Measurements from ENCODE around the gene GFOD1. TPM values are rescaled to one million over a fixed set of nuclear protein-coding genes. Genes with fewer than 3 reads are reported as not detected.
"Not testable (repeated sequence)": the region's sequence is repeated elsewhere in the genome, so short reads cannot be mapped to it uniquely, and the experiment has no call there.

The GFOD1 gene
- total RNA-seq, 1 donor from 2014 or later = 2.8 TPM

DNA sequence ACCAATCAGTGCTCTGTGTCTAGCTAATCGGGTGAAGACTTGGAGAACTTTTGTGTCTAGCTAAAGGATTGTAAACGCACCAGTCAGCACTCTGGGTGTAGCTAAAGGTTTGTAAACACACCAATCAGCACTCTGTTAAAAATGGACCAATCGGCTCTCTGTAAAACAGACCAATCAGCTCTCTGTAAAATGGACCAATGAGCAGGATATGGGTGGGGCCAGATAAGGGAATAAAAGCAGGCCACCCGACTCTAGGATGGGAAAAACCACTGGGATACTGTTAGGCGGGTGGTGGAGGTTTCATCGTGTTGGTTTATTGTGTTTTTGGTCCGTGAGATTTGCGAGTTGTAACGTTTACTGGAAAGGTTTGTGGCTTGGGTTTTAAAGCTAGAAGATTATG, 25.5 kb upstream of the GFOD1 start:
- intact Hi-C loops (cut with micrococcal nuclease) = no loop called here

DNA sequence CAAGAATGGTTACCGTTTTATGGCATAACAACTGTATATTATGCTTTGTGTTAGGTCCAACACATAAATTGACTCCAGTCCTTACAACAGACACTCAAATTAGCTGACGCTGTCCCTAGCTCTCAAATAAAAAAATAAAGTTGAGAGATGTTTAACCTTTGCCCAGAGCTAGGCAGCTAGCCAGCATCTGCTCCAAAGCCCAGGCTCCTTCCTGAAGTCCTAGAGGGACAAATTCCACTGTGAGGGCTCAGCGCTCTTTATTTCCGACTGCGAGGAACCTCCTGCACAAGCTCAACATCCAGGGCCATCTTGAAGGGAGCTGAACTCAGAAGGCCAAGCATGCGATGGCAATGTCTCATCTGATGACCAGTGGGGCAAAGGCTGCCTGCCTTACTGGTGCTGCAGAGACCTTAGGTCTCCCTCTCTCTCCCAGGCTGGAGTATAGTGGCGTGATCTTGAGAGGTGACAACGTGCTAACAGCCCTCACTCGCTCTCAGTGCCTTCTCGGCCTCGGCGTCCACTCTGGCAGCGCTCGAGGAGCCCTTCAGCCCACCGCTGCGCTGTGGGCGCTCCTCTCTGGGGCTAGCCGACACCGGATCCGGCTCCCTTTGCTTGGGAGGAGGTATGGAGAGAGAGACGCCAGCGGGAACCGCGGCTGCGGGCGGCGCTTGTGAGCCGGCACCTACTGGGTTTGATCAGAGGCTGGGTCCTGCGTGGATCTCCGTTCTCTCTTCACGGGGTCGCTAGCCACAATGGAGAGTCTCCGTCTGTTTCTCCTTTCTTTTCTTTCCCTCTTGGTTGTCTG, 24.7 kb upstream of the GFOD1 start:
- intact Hi-C loops (cut with micrococcal nuclease) = no loop called here

DNA sequence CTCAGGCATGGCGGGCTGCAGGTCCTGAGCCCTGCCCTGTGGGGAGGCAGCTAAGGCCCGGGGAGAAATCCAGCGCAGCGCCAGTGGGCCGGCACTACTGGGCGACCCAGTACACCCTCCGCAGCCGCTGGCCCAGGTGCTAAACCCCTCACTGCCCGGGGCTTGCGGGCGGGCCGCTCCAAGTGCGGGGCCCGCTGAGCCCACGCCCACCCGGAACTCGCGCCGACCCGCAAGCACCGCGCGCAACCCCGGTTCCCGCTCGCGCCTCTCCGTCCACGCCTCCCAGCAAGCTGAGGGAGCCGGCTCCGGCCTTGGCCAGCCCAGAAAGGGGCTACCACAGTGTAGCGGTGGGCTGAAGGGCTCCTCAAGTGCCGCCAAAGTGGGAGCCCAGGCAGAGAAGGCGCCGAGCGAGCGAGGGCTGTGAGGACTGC, 23.8 kb upstream of the GFOD1 start:
- intact Hi-C loops (cut with micrococcal nuclease) = not testable (repeated sequence)

DNA sequence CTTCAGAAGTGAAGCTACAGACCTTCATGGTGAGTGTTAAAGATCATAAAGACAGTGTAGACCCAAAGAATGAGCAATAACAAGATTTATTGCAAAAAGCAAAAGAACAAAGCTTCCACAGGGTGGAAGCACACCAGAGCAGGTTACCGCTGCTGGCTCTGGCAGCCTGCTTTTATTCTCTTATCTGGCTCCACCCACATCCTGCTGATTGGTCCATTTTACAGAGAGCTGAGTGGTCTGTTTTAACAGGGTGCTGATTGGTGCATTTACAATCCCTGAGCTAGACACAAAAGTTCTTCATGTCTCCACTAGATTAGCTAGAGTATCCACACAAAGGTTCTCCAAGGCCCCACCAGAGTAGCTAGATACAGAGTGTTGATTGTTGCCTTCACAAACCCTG, 23.0 kb upstream of the GFOD1 start:
- intact Hi-C loops (cut with micrococcal nuclease) = not testable (repeated sequence)

DNA sequence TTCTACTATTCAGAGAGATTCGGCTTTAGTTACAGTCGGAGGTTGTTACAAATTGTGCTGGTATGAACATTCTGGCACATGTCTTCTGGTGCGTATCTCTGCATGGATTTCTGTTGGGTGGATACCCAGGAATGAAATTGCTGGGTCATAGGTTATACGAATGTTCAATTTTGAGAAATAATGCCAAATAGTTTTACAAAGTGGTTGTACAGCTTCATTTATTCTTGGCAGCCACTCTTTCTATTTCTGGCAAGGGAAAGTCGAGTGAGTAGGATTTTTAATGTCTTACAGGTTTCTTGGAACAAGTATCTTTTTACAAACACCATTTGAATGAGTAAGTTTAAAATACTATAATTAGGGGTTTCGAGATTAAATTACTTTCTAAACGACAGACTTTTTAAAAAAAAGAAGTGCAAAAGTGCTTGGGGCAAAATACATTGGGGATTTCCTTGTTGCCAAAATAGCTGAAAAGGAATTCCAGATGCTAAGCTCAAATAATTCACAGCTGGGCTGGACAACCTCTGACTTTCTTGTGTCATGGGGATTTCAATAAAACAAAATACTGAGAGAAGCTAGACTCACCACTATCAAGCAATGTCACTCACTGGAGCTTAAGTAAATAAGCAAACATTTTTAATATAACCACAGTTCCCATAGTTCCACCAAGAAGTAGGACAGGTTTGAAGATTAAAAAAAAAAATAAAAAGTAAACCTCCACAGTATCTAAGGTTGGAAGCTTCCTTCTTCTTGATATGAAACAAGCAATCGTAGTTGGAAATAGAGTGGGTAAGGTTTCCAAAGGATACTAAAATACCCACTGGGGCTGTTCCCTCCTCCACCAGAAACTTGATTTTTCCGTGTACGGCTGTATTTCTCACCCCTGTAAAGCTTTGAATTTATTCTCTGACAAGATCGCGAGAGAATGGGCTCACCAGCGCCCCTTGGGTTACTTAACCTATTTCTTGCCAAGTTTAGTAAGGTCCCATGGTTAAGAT, 21.6 kb upstream of the GFOD1 start:
- intact Hi-C loops (cut with micrococcal nuclease) = no loop called here

DNA sequence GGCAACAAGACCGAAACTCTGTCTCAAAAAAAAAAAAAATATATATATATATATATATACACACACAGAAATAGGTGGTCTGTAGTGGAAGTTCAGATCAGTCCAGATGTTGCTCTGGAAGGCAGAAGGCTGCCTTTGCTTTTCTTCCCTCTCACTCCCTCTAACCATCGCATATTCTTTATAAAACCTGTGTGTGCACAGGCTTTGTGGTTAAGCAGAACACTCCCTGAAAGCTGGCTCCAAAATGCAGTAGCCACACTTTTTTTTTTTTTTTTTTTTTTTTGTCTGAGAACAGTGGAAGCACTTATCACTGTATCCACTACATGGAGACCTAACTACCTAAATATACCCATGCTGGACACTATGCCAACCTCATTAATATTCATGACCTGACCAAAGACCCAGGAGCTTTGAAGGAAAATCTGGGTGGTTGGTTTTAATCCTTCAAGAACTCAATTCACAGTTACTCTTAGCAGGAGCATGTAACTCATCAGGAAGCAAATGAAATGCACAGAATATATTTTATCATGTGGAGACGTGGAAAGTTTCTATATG, 20.0 kb upstream of the GFOD1 start:
- intact Hi-C loops (cut with micrococcal nuclease) = no loop called here

DNA sequence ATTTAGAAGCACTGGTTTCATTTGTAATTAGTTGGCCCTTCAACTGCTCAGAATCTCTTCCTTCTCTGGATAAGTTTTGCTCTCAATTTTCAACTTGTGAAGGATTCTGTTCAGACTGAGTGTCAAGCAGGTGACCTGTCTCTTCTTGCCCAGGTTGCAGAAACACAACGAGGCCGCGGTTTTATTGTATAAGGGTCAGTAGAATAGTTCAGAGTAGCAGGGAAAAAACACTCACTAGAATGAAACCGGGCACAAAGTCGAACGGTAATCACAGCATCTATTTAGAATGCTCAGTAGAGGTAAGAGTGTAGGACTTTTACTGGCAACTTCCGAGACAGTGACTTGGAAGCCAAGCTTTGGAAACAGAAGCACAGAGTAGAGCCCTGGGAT, 17.9 kb upstream of the GFOD1 start:
- intact Hi-C loops (cut with micrococcal nuclease) = no loop called here

DNA sequence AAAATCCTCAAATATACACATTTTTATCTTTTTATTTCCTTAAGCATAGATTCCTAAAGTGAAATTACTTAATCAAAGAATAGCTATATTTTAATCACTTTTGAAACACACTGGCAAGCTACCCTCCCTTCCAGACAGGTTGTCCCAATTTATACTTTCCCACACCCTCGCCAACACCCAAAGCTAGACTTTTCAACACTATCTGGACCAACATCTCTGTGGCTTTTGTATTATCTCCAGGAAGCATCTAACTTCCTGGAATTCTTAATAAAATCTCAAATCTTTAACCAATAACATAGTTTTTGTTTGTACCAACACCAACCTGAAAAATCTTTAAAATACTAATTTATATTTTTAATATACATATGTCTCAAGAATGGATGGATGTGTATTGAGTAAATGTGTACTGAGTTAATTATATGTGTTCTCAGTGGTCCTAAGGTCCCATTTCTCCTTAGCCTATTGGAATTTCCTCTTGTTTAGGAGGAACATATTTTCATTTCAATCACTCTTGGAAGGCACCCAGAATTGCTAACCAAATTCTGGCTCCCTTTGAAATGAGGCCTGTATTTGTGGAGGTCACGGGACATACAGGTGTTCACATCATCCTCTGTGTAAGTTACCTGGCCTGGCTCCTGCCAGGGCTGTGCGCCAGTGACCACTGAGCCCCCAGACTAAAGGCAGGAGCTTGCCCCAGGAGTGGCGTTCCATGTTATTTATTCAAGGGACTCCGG, 17.4 kb upstream of the GFOD1 start:
- intact Hi-C loops (cut with micrococcal nuclease) = no loop called here

DNA sequence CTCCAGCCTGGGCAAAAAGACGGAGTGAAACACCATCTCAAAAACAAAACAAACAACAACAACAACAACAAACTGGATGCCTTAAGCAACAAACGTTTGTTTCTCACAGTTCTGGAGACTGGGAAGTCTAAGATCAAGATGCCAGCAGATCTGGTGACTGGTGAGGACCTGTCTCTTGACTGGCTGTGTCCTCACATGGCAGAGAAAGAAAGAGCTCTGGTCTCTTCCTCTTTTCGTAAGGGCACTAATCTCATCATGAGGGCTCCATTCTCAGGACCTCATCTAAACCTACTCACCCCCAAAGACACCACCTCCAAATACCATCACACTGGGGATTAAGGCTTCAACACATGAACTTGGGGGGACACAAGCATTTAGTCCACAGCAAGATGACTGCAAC, 13.5 kb upstream of the GFOD1 start:
- intact Hi-C loops (cut with micrococcal nuclease) = no loop called here

DNA sequence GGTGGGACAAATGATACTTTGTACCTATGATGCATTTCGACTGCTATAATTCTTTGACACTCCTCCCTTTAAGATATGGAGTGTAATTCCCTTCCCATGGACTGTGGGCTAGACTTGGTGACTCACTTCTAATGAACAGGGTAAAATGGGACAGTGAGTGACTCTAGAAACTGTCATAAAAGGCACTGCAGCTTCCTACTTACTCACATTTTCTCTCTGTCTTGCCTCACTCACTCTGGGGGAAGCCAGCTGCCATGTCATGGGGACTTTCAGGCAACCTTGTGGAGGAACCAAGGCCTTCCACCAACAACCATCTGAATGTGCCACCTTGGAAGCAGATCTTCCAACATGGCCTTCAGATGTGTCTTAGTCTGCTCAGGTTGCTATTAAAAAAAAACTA, 12.9 kb upstream of the GFOD1 start:
- intact Hi-C loops (cut with micrococcal nuclease) = no loop called here

DNA sequence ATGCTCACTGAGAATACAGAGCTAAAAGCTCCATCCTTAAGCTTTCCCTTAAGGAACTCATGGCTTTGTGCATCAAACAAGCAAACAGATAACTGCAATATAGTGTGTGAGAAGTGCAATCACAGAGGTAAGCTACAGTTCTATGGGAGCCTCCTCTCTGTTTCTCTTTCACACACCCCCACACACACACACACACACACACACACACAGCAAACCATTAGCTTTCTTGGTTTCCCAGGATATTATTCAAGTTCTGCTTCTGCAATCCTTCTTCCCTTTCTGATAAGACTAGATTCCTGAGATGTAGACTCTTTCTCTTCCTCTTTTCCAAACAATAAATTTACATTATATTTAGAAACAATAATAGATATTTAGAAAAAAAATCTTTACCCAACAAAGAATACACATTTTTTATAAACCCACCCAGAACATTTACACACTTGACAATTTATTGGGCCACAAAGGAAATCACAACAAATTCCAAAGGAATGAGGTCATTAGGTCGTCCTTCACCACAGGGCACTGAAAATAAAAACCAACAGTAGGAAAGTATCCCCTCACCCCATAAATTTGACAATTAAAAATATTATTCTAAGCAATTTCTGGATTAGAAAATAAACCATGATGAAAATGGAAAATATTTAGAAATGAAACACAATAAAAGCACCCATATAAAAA, 9.3 kb upstream of the GFOD1 start:
- intact Hi-C loops (cut with micrococcal nuclease) = no loop called here

DNA sequence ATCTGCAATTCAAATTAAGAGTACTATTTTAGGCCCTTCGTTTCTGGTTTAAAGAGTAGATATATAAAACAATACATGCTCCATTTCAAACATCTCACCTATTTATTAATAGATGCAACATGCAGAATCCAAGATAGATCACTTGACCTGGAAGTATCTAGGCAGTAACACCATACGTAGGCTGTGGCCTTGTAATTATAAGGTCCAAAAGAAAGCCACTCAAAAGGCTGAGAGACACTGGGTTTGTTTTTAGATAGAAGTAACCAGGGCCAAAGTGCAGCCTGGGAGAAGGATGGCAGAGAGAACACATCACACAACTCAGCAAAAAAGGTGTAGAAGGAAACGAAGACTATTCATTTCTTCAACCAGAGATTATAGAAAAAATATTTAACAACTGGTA, 8.4 kb upstream of the GFOD1 start:
- intact Hi-C loops (cut with micrococcal nuclease) = no loop called here

DNA sequence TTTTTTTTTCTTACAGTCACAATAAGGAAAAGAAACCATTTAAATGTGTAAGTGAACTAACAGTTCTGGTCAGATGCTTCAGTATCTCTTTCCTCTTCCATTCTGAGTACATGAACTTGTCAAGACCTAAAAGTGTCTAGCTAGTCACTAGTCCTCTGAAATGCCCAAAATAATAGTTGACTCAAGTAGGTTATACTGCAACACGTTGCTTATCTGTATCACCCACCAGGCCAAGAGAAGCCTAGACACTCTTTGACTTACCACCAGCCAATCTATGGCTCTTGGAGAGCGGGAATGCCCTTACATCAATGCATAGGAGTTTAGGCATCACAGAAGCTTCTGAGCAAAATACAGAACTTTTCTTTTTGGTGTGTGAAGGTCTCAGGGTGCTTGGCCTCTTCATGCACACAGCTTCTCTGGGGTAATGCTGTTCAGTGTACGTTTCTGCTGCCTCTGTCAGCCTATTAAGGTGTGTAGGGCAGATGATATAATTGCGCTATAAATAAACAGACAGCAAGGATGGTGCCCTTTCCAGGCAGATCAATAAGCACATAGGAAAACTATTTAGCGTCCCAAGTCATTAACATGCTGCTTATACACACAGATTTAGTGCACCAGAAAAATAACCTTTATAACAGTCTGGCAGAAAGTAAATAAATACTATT, 7.8 kb upstream of the GFOD1 start:
- intact Hi-C loops (cut with micrococcal nuclease) = no loop called here

DNA sequence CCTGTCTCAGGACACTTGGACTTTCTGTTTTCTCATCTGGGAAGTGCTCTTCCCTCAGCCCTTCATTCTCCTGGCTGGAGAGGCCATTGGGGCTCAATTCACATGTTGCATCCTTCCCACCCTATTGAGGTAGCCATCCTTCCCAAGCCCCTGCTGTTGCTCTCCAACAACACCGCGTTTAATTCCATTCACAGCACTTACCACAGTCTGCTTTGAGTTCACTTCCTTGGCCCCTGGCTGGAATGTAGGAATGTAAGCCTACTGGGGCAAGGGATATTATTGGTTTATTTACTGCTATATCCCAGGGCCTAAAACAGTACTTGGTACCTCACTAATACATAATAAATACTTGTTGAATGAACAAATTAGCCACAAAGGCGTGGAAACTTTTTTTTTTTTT, 6.7 kb upstream of the GFOD1 start:
- intact Hi-C loops (cut with micrococcal nuclease) = no loop called here

DNA sequence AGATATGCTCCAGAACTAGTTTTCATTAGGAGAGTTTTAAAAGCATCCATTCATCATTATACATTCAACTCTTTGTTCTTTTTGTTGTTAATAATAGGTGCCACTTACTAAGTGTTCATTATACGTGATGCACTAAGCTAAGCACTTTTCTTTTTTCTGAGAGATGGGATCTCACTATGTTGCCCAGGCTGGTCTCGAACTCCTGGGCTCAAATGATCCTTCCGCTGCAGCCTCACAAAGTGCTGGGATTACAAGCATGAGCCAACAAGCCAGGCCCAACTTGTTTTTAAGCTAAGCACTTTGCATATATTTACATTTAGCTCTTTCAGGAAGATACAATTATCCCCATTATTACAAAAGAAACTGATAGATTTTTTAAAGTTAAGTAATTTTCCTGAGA, 5.7 kb upstream of the GFOD1 start:
- intact Hi-C loops (cut with micrococcal nuclease) = no loop called here

DNA sequence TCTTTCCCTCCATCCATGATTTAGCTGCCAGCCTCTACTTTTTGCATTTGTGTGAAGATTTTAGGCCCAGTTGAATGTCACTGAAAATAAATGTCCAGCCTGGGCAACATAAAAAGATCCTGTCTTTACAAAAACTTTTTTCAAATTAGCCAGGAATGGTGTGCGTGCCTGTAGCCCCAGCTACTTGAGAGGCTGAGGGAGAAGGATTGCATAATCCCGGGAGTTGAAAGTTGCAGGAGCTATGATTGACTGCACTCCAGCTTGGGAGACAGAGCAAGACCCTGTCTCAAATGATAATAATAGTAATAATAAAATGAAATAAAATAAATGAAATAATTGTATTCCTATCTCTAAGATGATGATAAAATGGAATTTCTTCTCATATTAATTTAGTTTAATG, 5.0 kb upstream of the GFOD1 start:
- intact Hi-C loops (cut with micrococcal nuclease) = no loop called here

DNA sequence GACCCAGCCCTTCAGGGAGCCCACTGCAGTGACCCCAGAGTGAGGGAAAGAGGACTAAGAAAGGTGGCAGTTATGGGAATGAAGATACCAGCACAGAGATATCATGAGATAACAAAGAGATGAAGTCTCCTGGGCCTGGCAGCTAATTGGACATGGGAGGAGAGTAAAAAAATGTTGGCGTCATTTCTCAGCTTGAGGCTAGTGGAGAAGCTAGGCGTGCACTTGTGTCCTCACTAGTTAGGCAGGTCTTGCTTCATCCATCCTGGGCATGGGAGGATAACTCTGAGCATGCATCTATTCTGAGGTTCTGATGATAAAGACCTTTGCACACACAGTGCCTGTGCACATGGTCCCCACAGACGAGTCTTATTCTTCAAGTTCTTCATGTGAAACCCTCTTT, 4.1 kb upstream of the GFOD1 start:
- intact Hi-C loops (cut with micrococcal nuclease) = no loop called here

DNA sequence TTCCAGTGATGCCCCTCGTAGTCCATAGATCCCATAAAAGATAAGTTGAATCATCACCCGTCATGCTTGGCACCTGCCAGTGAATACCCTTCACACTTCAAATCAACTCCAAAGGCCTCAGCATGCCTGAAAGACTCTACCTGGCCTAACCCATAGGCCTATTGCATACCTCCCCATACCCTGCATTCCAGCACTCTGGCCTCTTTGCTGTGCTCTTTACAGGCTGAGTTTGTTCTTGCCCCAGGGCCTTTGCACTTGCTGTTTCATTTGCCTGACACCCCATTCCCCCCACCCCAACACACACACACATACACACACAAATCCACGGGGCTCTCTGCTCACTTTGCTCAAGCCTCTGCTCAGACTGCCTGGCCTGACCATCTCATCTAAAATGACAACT, 3.0 kb upstream of the GFOD1 start:
- intact Hi-C loops (cut with micrococcal nuclease) = no loop called here

DNA sequence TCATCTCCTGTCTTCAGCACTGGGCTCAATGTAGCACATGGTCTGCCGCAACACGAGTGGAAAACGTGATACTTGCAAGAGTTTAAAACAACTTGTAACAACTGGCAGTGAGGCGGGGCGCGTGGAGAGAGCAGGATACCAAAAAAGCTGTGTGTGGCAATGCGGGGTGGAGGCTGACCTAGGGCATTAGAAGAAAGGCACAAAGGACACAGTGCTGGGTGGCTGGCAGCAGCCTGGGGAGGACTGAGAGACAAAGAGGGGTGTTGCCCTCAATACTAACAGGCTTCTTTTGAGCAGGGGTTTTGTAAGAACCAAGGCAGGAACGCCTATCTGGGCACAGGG, 1.5 kb upstream of the GFOD1 start:
- intact Hi-C loops (cut with micrococcal nuclease) = loop anchor here (5.0 kb wide), 2 partner anchors 578 to 628 kb away; partner anchors contain the start of gene CD83

All from T-helper 1 cell treated with Interleukin-12 subunit alpha and Interleukin-12 subunit beta and Interleukin-4 antibody, amounts not matched to agents 30 ng/mL and 1 ng/mL, for 36 hours (primary cell).